GM12864 (cell line): ENCODE results near the gene IDUA.
"Not testable (repeated sequence)": the region's sequence is repeated elsewhere in the genome, so short reads cannot be mapped to it uniquely, and the experiment has no call there.

Experiments used
- DNase-seq: peaks from one replicate; pipeline ENCODE4 v3.0.0-alpha.2; 2011; ENCODE audit warnings: low read depth
- H3K4me3 ChIP-seq: 2 replicates; pipeline ENCODE4 v1.5.1; 2011; ENCODE audit warnings: mild to moderate bottlenecking, low read depth, low read length, control low read depth
- CTCF ChIP-seq: IDR thresholded peaks from 2 replicates; pipeline ENCODE4 v1.5.1; 2011; ENCODE audit warnings: low read depth, mild to moderate bottlenecking, moderate library complexity, low read length, control low read depth, inconsistent platforms; ENCODE audit errors: missing control alignments

The IDUA gene

GRCh38 chr4:986879-987623 is at the start of gene IDUA:
Gene IDUA (plus strand): TSS chr4:987044. CDS start chr4:987085, 41 bp downstream.
- DNase-seq, result no peak
- peak; percentile 50 for TF ChIP-seq CTCF
- H3K4me3 ChIP-seq, result peak within 1 kb of the TSS; percentile 53

GRCh38 chr4:939508-939907 is 47.3 kb upstream of the IDUA start:
- not testable (repeated sequence) for H3K4me3 ChIP-seq

GRCh38 chr4:945274-946102 is 41.4 kb upstream of the IDUA start:
- H3K4me3 ChIP-seq, result no peak overlapping the region
- TF ChIP-seq CTCF, result no peak
- no peak for DNase-seq

More at GRCh38 chr4:939508-939907, 47.3 kb upstream of the IDUA start:
- DNase-seq, result not testable (repeated sequence)

GRCh38 chr4:946103-946450 is 40.8 kb upstream of the IDUA start:
- no peak overlapping the region for H3K4me3 ChIP-seq
- DNase-seq, result no peak
- TF ChIP-seq CTCF, result no peak

GRCh38 chr4:946517-947471 is 40.0 kb upstream of the IDUA start:
- no peak for TF ChIP-seq CTCF
- no peak for DNase-seq
- H3K4me3 ChIP-seq, result no peak overlapping the region

GRCh38 chr4:947491-947971 is 39.3 kb upstream of the IDUA start:
- no peak for TF ChIP-seq CTCF
- no peak for DNase-seq

More at GRCh38 chr4:947491-947971, 39.3 kb upstream of the IDUA start:
- H3K4me3 ChIP-seq, result no peak overlapping the region
